Stimulated activated CD4-positive, alpha-beta T cell treated with anti-CD3 and anti-CD28 coated beads, Interleukin-4, amount 100 ng/mL, for 1 hour (primary cell): ENCODE measurements around the gene SPATS2L.
A peak's percentile ranks its signal among the peaks of the same experiment; 100 is the strongest.

Experiments
- DNase-seq: peaks from one replicate; pipeline ENCODE4 v3.0.0-alpha.2; 2020

SPATS2L gene

DNA sequence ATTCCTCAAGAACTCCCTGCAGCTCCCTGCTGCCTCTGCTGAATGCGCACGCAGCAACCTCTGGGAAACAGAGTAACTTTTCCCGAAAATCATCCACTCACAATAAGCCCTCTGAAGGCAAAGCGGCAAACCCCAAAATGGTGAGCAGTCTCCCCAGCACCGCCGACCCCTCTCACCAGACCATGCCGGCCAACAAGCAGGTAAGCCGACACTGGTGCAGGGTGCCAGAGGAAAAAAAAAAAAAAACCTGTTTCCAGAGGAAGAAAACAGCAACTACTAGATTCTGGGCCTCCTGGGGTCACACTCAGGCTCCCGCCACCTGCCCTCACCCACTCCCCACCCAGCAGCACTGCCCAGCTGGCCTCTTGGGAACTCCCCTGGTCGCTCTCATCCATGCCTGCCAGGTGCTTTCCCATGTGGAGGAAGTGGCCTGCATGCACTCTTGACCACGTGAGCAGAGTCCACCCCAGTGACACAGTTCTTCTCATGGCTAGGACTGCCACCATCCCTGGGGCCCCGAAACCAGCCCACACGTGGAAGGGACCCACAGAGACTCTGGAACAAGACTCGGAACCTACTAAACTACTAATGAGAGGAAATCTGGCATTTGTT, 166.5 kb downstream of the SPATS2L start:
- no peak for DNase-seq

DNA sequence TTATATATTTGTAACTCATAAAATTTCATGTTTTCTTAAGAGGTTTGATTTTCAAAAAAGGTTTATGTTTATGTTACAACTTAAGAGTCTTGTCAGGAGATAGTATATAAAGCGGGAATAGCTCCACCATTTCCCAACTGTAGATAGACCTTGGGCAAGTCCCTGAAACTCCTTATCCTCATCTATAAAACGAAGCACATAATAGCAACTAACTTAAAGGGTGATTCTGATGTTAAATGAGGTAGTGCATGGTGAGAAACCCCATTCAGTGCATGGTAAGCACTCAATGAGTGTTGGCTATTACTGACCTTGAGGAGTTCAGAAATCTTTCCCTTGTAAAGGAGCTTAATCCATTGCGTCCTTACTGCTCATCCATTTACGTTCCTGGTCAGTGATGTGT, 169.3 kb downstream of the SPATS2L start:
- no peak for DNase-seq

DNA sequence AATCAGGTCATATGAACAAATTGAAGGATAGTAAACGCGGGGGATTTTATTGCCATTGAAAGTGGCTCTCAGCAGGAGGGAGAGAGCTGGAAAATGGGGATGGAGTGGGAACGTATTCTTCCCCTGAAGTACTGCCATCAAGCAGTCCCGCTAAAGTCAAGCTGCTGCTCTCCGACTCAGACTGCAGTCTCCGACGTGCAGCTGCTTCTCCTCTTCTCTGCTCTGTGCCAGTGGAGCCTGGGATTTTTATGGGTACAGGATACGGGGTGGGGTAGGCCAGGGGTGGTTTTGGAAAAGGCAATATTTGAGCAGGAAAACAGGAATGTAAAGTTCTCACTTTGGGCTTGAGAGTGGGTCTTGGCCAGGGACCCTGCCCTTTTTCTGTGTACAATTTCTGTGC, 170.3 kb downstream of the SPATS2L start:
- no peak for DNase-seq

DNA sequence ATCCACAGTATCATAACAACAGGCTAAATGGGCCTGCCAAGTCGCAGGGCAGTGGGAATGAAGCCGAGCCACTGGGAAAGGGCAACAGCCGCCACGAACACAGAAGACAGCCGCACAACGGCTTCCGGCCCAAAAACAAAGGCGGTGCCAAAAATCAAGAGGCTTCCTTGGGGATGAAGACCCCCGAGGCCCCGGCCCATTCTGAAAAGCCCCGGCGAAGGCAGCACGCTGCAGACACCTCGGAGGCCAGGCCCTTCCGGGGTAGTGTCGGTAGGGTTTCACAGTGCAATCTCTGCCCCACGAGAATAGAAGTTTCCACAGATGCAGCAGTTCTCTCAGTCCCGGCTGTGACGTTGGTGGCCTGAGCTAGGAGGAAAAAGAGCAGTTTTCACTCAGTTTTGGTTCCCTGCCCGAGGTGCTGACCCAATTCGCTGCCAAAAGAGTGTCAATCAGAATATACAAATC, 171.2 kb downstream of the SPATS2L start:
- DNase-seq: no peak

DNA sequence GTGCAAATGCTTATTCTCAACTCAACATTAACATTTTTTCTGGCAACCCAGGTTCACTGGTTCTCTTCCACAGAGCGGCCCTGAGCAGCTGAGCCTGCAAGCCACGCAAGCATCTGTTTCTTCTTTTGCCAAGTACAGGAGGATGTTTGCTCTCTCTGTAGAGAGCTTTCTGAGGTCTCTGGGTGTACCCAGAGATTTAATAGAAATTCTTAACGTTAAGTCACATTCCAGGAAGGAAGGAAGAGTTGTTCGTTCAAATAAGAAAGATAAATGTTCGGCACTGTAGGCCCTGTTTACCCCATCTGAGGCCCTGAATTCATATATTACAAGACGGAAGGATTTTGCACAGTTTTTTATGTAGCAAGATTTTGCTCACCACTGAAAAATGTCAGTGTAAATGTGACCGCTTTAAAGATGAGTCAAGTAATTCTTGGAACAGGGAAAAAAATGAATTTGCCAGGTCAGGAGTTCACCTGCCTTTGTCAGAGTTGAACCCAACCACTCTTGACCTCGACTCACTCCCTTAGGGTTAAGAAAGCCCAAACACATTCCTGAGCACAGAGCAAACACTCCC, 173.3 kb downstream of the SPATS2L start:
- no peak for DNase-seq

DNA sequence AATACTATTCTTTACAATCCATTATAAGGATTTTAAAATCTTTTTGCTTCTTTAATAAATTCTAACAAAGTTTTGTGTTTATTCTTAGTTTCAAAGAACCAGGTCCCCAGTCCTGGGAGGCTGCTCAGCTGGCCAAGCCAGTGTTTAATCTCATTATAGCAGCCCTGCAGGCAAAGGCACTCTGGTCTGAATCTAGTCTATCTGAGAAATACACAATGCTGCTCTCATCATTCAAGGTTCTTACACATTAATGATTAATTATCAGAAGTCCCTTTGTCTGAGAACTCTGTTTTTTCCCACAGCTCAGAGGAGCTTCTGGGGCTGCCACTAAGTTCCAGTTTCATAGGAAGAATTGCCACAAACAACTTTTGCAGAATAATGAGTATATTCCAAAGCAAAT, 175.7 kb downstream of the SPATS2L start:
- no peak for DNase-seq

DNA sequence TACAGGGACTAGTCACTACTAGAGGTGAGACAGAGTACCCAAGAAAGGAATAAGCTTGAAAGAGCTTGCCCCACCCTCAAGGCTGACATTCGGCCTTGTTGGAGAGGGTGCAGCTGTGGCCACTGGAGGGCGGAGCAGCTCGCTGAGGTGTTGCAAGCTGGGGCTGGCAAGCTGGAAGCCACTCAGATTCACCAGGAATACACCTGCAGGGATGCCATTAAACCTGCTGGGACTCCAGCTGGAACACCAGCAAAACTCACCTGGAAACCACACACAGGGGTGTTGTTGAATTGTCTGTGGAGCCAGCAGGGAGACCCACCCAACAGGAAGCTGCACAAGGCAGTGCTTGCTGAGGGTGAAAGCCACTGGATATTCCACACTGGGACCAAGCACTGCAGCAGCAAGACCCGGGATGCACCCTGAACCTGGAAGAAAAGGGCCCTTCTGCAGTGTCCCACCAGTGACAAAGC, 177.3 kb downstream of the SPATS2L start:
- peak; percentile 21 for DNase-seq

DNA sequence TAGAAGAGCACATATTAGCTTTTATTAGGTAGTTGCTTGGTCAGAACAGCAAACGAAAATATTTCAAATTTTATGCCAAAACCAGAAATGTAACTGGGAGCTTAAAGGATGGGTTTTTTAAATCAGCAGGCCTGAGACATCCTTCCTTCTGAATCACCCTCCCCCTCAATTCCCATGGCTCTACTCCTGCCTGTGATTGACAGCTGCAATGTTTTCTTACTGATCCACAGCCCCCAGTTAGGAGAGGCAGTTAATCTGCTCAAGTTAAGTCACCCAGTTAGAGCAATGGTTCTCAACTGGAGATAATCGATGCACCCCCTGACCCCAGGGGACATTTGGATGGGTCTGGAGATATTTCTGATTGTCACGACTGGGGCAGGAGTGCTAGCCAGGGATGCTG, 178.4 kb downstream of the SPATS2L start:
- no peak for DNase-seq

DNA sequence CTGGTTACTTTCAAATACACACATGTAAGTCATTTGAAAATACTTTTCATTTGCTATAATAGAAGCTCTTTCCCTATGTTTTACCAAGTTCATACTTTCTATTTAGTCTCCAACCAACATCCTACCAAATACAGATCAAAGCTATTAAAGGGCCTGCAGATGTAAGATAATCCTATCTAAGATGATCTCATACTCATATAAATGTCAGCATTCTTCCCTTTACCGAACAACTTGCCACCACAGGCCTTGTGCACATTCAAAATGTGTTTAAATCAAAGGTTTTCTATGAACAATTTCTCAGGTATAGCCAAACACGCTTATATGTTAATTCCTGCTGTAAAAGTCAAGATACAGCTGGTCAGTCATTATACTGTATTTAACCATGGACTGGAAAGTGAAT, 180.0 kb downstream of the SPATS2L start:
- DNase-seq: no peak

DNA sequence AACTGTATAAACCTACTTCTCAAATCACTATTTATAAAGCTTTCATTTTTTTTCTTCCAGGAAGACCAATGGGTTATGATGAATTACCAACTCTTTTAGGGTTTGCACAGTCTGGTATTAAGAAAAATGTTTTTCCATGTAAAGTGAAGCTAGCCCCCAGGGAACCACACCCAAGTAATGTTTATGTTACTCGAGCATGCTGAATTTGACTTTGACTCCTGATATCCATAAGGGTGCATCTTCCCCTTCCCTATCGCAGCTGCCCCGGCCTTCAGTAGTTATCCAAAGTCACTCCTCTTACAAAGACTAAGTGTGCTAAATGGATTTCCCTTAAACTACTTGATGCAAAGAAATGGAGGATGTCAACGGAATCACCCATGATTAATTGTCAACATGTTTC, 181.7 kb downstream of the SPATS2L start:
- DNase-seq: no peak

DNA sequence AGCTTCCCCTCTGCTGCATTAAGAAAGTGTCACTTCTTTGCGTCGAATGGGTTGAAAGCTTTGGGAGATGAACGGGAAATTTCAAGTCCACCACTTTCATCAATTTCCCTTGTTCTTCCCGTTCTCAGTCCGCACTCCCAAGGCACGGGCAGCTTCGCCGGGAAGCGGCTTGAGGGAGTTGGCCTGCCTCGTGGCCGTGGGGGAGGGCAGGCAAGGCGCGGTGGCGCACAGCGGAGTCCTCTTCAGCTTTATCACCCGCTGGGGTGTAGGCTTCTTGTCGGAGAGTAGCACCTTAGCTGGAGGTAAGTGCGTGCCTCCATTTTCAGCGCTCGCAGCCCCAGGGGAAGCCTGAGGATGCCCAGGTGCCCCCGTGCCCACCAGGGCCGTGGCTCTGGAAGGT, 183.5 kb downstream of the SPATS2L start:
- DNase-seq: no peak

DNA sequence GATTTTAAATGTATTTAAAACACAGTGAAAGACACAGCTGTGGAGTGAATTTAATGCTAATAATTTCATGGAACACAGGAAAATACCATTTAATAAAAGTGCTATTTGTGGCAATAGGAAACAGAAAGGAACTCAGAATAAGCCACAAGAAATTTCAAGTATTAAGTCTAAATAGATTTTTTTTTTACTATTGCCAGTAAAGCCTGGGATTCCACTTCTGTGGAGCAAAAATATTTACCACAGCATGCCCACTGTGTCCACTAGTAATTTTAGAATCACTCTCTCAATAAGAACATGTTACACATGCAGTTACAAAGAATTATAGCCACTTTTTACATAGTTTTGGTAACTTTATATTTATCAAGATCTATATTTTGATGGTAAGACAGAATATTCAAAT, 186.2 kb downstream of the SPATS2L start:
- no peak for DNase-seq

DNA sequence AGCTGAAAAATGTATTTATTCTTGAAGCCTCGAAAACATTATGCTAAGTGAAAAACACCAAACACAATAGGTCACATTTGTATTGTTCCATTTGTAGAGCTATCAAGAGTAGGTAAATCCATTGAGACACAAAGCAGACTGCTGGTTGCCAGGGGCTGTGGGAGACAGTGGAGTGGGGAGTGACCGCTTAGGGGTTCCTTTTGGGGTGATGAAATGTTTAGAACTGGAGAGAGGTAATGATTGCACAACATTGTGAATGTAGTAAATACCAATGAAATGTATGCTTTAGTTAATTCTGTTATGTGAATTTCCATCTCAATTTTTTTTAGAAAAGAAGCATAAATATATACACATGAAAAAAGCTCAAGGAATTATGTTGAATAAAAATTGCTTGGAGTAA, 187.6 kb downstream of the SPATS2L start:
- DNase-seq: no peak

DNA sequence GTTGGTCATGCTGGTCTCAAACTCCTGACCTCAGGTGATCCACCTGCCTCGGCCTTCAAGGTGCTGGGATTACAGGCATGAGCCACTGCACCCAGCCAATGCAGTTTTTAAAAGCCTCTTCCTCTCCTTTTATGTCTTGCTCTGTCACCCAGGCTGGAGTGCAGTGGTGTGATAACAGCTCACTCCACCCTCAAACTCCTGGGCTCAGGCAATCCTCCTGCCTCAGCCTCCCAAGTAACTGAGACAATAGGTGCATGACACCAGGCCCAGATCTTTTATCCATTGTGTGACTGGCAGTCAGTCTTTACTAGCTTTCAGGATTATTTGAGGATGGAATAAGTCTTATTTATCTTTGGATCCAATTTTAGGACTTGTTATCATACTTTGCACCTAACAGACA, 190.2 kb downstream of the SPATS2L start:
- DNase-seq: no peak

DNA sequence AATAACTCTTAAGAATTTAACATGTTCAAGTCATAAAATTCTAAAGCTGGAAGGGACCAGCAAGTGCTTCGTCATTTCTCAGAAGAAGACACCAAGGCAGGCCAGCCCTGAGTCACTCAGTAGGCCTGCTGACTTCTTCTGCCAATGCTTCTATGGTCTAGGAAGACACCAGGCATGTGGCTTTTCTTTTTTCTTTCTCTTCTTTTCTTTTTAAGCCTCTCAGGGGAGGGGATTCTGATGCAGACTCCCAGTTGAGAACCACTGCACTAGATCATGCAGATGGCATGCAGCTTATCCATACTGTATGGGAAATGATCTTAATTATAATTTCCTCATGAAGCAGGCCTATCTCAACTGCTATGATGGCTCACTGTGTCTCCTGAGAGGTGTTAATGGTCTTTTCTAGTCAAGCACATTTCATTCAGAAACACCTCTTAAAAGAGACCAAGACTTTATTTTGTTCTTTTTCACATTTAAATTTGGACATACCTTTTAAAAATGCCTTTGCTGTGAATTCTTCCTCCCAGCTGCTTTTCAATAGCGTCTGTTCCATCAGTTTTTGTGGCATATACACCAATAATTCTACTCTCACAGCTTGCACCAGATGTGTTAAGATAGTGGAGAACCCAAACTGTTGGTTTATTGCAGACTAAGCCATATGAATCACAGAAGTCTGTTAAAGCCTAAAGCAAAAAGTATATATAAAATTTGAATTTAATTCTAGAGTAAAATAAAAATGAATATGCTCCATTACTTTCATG, 192.1 kb downstream of the SPATS2L start:
- DNase-seq: no peak

DNA sequence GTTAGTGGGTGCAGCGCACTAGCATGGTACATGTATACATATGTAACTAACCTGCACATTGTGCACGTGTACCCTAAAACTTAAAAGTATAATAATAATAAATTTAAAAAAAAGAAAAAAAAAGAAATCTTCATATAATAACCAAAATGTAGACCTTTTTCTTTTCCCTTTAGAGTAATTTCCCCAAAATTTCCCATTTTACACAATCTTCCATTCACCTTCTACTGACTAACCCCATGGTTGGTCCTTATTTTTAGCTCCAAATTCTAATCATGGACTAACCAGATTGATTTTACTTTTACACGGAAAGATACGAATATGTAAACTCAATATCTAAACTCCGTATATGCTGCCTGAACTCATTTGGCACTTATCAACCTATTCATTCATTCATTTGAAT, 195.7 kb downstream of the SPATS2L start:
- DNase-seq: no peak

DNA sequence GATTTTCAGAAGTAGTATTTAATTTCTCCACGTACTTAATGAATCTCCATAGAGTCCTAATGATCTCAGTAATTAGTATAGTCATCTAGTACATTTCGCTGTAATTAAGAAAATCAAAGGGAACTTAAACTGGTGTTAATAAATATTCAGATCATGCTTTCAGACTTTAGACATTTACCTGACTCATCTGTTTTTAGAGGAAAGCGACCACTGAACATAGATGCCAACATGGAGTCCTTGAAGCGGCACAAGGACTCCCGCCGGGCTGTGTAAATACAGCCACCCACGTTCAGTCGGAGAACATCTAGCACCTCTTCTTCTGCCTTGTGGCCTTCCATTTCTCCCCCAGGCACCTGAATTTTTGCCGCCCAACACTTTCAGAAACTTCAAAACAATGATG, 200.2 kb downstream of the SPATS2L start:
- no peak for DNase-seq

DNA sequence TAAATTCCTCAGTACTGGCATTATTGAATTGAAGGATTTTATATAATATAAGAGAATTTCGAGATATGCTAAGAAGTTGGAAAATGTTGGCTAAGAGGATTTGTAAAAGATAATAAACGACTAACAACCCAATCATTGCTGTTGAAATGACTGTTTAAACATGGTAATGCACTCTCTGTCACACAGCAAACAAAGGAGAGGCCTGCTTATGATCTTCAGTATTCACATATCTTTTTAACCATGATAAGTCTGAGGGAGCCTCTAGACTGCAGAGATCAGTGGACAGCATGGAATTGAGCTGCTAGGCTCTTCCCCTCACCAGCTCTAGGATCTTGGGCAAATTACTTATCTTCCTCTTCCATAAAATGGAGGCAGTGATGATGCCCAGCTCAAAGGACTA, 200.7 kb downstream of the SPATS2L start:
- DNase-seq: no peak

DNA sequence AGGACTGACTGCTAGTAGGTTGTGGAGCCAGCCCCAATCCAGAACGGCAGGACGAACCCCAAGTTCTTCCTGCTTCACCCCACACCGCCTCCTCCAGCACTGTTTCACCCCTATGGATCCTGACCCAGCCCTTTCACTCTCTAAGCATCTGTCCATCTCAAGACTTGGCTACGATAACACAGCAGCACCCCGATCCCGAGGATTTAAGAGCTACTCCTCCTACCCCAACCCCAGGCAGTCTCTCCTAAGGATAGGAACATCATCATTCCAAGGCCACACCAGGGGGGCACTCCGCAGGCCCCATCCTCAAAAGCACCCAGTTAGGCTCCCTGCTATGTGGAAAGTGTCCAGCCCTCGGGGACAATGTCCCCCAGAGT, 202.7 kb downstream of the SPATS2L start:
- DNase-seq: no peak

DNA sequence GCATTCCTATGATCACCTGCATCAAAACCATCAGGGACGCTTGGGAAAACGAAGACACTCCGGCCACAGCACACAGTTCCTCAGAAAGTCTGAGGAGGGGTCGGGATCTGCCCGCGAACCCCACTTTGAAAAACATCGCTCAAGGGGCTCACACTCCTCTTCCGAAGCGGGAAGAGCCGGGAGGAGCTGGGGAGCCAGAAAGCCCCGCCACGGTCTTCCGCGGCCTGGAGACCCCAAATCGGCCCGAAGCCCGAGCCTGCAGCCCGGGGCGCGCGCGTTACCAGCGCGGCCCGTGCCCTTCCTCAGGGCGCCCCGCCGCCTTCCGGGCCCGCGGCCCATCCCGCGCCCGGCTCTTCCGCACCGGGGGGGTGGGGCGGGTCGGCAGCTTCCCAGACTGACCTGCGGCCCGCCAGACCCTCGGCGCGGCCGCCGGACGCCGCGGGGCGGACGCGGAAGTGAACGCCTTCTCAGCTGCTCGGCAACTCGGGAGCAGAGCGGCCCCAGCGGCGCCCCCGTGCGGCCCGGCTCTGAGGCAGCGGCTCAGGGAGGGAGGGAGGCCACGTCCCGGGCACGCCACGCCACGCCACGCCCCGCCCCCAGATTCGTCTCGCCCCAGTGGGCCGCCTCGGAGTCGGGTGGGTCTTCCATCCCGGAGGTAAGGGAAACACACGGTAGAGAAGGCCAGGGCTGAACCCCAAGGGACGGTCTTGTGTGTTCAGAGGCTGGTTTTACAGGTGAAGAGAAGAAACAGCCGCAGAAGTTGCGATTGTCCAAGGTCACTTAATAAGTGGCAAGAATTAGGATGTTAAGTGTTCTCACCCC, 203.3 kb downstream of the SPATS2L start, which contains the start of gene KCTD18:
KCTD18 (minus strand) TSS at position 457 of the 822 bp plus-strand sequence. CDS start 3,052 bp downstream, outside the sequence.
- peak; percentile 94 for DNase-seq

DNA sequence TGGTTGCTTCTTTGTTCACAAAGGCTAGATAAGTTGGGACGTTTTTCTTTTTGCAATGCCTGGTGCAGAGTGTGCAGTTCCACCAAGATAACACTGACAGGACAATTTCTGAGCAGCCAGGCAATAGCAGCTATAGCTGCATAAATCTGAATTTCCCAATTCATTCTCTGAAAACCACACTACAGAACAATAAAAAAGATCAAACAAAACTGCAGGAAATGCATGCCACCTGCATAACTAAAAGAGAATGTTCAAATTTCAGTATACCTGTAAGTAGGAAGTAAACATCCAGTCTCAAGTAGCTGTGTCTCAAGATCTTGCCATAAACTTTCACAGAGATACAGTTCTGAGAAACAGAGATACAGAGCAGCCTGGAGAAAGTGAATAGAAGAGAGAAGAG, 208.7 kb downstream of the SPATS2L start:
- no peak for DNase-seq

DNA sequence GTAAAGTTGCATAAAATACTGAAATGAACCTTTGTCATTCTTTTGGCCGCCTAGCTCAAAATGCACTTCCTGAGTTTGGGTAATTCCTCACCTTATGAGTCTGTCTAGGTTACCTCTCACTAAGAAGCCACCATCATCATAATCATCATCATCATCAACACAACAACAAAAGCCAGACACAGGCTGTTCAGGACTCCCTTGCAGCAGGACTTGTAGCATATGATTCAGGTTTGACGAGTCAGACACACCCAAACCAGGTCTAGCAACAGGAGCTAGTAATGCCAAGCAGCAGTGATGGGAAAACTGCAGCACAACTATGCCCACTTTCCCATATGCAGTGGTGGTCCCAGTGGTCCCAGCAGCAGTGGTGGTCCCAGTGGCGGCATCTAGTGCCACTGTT, 216.7 kb downstream of the SPATS2L start:
- no peak for DNase-seq

DNA sequence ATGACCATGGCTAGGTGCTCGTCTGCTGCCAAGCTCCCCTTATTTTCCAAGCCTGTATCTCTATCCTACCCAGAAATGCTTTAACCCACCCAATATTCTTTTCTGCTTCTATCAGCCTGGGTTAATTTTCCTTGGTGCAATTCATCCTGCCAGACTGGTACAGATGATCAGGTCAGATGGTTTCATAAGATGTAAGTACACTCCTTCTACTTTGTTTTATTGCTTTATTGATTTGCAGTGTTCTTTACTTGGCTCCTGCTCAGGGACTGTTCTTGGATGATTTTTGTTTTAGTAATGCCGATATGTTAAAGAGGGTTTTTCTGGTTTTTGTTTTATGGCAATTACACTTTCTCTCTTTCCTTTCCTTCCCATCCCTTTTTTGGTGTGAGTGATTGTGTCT, 217.1 kb downstream of the SPATS2L start:
- no peak for DNase-seq
